Cardiac fibroblast (primary cell): ENCODE measurements around the gene MAN1C1.

Source experiments
- DNase-seq, 2 donors: peaks; one replicate each; pipeline versions ENCODE4 v3.0.0 to v3.0.0-alpha.2; 2010; ENCODE audit warnings: low read depth in 2 of 2
- H3K4me3 ChIP-seq, 2 donors: replicated peaks in 1 of 2; 1 replicate in 1 of 2; 2 replicates in 1 of 2; pipeline ENCODE4 v1.5.1; 2011; ENCODE audit warnings: low read depth in 2 of 2, low read length in 2 of 2, mild to moderate bottlenecking in 2 of 2, moderate library complexity in 1 of 2
- TF ChIP-seq, protein P1 (sequence below): IDR thresholded peaks from one replicate; pipeline ENCODE4 v1.5.1; 2011; ENCODE audit warnings: low read depth, mild to moderate bottlenecking, low read length, inconsistent platforms

MAN1C1 gene

DNA sequence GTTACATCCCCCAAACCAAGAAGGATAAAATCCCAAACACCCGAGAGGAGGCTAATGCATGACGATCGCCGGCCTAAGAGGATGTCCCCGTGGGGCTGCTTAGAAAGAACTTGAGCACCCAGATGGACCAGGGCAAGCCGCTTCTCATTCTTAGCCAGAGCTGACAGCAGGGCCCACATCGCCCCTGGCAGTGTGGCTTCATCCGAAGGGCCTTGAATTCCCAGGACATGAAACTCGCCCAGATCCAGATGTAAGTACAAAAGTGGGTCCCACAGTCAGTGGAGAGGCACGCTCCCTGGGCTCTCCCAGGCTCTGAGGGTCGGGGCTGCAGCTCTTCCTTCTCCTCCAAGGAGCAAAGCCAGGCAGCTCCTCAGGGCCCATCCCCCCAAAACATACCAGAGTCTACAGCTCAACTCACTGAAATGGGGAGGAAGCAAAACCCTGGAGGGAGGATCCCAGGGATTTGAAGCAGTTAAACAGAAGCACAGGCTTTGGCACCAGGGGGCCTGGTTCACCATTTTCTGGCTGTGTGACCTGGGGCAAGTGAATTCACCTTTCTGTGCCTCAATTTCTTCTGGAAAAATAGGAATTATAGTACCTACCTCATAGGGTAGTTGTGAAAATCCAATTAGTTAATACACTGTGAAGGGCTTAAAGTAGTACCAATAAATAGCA lies 85.6 kb downstream of the MAN1C1 start:
- TF ChIP-seq, protein P1, sequence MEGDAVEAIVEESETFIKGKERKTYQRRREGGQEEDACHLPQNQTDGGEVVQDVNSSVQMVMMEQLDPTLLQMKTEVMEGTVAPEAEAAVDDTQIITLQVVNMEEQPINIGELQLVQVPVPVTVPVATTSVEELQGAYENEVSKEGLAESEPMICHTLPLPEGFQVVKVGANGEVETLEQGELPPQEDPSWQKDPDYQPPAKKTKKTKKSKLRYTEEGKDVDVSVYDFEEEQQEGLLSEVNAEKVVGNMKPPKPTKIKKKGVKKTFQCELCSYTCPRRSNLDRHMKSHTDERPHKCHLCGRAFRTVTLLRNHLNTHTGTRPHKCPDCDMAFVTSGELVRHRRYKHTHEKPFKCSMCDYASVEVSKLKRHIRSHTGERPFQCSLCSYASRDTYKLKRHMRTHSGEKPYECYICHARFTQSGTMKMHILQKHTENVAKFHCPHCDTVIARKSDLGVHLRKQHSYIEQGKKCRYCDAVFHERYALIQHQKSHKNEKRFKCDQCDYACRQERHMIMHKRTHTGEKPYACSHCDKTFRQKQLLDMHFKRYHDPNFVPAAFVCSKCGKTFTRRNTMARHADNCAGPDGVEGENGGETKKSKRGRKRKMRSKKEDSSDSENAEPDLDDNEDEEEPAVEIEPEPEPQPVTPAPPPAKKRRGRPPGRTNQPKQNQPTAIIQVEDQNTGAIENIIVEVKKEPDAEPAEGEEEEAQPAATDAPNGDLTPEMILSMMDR = no peak
- no peak overlapping the region for H3K4me3 ChIP-seq
- peak in 1 of 2 donors; percentile 45 for DNase-seq

DNA sequence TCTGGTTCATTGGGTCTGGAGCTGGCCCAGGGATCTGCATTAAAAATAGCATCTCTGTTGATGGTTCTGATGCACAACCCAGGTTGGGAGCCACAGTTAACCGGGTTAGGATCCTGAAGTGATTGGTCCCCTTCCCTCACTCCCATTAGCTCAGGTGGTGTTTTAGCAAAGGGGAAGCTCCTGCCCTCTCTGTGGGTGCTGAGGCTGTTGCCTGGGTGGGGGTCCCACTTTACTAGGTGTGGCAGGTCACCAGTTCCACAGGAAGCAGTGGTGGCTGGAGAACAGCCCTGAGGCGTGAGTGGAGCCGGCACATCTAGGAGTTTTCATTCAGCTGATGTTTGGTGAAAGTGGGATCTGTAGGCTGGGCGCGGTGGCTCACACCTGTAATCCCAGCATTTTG lies 86.5 kb downstream of the MAN1C1 start:
- H3K4me3 ChIP-seq = no peak overlapping the region
- TF ChIP-seq, protein P1 = no peak
- no peak for DNase-seq

DNA sequence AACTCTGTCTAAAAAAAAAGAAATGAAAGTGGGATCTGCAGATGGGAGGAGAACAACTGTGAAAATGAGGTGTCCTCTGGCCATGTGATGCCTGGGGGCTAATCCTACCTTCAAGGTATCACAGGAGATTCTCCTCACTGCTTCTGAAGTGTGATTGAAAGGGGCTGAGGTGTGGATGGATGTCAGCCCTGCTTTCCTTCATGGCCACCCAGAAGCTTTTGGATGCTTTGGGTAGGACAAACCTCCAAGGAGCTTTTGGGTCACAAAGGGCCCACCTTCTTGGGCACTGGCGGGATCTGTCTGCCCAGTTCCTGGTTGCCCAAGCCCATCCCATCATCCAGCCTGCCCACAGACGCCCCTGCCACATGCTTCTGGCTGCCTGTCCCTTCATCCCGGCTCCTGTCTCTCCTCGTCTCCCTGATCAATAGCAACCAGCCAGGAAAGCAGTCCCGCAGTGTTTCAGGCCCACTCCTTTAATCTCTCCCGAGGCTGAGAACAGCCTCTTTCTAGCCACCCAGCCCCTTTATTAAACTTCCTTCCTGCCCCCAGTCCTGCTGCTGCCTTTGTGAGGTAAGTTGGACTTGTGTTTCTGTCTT lies 87.2 kb downstream of the MAN1C1 start:
- no peak overlapping the region for H3K4me3 ChIP-seq
- TF ChIP-seq, protein P1 = no peak
- DNase-seq = no peak

DNA sequence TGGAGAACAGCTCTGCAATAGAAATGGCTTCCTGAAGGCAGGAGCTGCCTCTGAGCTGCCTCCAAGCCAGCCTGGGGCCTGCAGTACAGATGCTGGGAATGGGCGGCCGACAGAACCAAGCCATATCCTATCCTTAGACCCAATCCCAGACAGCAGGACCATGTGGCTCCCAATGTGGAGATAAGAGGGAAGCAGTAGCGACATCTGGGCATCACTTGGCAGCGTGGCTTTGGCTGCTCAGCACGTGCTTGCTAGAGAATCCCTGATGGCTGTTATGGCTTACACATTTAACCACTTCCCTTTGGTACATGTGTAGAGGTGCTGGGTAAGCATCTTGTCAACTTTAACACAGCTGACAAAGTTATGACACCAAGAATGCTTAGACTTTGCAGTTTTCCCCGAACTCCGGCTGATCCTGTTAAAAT lies 87.7 kb downstream of the MAN1C1 start:
- no peak for DNase-seq
- no peak overlapping the region for H3K4me3 ChIP-seq
- TF ChIP-seq, protein P1 = no peak

DNA sequence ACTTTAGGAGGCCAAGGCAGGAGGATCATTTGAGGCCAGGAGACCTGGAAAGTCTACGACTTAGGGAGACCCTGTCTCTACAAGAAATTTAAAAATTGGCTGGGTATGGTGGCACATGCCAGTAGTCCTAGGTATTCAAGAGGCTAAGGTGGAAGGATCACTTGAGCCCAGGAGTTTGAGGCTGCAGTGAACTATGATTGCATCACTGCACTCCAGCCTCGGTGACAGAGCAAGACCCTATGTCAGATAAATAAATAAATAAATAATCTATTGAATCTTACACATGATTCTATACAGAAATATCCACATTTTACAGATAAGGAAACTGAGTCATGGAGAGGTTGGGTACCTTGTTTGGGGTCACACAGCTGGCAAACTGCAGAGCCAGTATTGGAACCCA lies 89.1 kb downstream of the MAN1C1 start:
- TF ChIP-seq, protein P1 = no peak
- no peak for DNase-seq
- H3K4me3 ChIP-seq = no peak overlapping the region

DNA sequence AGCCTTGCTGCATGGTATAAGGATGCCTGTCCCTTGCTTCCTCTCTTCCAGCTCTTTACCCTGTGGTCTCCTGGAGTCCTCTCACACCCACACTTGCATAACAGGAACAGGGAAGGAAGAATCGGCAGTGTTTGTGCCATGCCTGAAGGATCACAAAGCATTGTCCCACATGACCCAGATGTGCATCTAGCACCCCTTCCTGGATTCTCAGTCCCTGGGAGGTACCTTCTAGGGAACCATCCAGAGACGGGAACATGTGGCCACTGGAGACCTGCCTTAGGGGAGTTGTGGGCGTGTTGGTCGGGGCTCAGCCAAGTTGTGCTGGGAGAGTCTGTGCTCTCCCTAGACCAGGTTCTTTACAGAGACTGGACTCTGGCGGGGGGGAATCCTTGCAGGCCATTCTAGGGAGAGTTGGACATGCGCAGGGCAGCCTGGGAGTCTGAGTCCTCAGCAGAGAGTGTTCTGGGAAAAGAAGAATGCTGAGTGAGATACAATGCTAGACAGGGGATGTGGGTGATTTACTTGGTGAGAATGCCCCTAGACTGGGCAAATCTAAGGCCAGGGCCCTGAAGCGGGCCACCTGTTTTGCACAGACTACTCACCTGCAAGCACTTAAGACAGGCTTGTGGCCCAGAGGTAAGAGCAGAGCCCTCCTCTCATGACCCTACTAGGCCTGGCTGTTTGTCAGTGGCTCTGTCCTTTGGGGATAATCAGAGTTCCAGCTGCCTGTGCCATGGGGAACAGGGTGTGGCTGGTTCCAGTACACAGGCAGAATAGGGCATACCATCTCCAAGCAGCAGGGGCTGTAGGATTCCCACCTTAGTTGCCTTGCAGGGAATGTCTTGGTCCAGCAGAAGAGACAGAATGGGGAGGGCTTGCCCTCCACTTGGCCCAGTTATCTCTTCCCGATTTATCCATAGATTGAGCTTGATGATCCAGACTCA lies 89.8 kb downstream of the MAN1C1 start:
- DNase-seq = no peak
- TF ChIP-seq, protein P1 = no peak
- H3K4me3 ChIP-seq = no peak overlapping the region
